Activated gamma-delta T cell (primary cell): ENCODE data around the gene RTTN.
"Not testable (repeated sequence)": the region's sequence is repeated elsewhere in the genome, so short reads cannot be mapped to it uniquely, and the experiment has no call there.

ENCODE experiments used
- DNase-seq: peaks from one replicate; lab custom pipeline; 2025; lab: John Stamatoyannopoulos, UW

RTTN gene

DNA sequence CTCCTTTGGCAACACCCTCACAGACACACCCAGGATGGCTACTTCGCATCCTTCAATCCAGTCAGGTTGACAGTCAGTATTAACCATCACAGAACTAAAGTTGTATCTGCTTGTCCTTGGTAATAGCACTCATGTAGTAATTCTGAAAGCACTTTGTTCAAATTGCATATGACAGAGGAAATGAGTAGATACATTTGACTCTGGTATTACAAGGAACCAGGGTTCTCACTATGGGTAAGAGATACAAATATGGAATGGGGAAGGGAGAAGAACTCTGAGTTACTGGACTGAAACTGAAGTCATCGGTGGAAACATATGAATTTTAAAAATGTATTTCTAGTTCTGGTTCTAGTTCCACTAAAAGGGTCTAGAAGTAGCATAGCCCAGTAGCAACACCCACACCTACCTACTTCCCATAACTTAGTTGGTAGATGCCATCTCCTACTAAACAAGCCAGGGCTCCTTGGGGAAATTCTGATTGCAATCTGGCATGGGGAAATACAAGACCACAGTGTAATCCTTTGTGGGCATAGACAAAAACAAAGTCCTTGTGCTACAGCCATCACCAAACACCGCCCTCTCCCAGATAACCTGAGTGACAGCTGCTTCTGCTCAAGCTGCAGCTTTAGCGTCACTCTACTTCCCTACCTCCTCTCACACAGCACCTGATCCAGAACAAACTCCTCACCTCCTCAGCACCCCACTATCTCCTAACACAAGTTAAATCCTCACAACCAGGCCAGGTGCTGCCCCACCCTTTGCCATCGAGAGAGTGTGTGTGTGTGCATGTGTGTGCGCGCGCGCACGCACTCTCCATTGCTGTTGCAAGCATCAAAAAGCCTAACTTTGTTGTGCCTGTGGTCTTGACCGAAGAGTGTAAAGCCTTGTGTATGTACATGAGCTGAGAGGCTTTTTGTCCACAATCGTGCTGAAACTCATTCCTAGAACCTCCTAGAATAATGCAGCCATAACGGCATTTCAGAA, 226.5 kb downstream of the RTTN start:
- no peak for DNase-seq

GRCh38 chr18:69975294-69975693, 230.2 kb downstream of the RTTN start:
- not testable (repeated sequence) for DNase-seq

- DNase-seq = no peak
Observed at GRCh38 chr18:69974365-69974764, 231.1 kb downstream of the RTTN start.

- DNase-seq = no peak
Observed at GRCh38 chr18:69969491-69969890, 236.0 kb downstream of the RTTN start.

GRCh38 chr18:69968039-69968438, 237.4 kb downstream of the RTTN start:
- DNase-seq = no peak

DNA sequence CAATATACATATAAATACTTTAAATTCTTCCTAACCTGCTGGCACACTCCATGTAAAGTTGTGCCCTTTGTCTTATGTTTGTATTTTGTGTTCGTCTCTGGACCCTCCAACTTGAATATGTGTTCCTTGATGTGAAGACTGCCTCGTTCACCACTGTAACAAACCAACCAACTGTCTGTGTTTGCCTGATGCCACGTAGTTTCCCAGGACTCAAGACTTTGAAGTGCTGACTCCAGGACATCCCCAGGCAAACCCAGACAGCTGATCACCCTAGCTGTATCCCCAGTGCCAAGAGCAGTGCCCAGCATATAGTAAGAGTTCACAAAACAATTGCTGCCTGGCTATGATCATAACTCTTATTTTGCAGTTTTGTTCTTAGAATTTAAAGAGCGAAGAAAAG, 242.3 kb downstream of the RTTN start:
- DNase-seq = no peak

- DNase-seq = no peak
Observed at GRCh38 chr18:69961718-69962117, 243.8 kb downstream of the RTTN start.

DNA sequence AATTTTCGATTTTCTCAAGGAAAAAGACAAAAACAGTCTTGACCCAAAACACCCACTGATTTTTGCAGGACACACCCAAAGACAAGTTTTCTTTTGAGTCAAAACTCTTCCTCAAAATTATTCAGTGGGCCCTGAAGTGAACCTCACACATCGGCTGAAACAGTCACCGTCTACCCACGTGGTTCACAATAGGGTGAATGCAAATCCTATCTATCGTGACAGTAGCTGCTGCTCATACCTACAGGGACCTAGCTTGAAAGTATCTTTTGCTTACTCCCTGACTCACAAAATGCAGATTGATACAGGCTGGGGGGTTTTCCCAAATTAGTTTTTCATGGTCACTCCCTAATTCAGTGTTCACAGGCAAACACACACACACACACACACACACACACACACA, 247.1 kb downstream of the RTTN start:
- DNase-seq = no peak

DNA sequence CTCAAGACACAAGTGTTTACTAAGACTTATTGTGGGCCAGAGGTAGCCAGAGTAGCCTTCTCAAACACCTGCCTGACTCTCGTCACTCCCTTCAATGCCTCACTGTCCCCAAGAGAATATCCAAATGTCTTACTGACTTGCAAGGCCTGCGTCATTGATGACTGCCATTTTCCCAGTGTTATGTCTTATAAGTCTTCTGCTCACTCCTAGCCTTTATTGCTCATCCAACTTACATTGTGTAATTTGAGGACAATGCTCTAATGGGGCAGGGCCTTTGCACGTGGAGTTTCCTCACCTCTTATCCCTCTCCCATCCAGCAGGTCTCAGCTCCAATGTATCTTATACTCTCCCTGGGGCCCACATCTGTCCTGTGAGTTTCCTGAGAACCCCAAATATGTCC, 247.7 kb downstream of the RTTN start:
- DNase-seq = no peak

GRCh38 chr18:69956665-69957620, 248.5 kb downstream of the RTTN start:
- no peak for DNase-seq

DNA sequence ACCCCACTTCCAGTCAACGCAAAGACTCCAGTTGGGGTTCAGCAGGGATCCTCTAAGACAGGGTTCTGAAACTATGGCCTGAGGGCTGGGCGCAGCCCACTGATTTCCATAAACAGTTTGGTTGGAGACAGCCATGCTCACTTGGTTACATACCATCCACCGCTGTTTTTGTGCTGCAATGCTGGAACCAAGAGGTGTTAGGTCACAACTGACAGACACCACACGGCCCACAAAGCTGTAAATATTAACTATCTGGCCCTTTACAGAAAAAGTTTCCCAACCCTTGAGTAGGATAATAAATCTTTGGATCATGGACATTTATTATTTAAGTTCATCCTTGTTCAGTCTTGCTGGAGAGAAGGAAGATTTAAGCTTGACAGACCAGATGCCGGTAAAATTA, 249.4 kb downstream of the RTTN start:
- no peak for DNase-seq

- no peak for DNase-seq
Observed at GRCh38 chr18:69954719-69955480, 250.6 kb downstream of the RTTN start.

DNA sequence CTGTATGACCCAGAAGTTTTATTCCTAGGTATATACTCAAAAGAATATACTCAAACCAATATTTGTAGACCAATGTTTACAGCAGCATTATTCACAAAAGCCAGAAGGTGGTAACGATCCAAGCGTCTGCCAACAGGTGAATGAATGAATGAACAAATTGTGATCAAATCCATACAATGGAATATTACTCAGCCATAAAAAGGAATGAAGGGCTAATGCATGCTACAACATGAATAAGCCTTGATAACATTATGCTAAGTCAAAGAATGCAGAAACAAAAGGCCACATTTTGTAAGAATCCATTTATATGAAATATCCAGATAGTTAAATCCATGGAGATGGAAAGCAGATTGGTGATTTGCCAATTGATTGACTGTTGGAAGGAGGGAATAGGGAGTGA, 252.3 kb downstream of the RTTN start:
- no peak for DNase-seq
